Measurements from ENCODE around the gene FKBP2. TPM values are rescaled to one million over a fixed set of nuclear protein-coding genes. Genes with fewer than 3 reads are reported as not detected.

Gene FKBP2
- total RNA-seq, 2 experiments from 2014 or later = 26.9 to 33.0 TPM

DNA sequence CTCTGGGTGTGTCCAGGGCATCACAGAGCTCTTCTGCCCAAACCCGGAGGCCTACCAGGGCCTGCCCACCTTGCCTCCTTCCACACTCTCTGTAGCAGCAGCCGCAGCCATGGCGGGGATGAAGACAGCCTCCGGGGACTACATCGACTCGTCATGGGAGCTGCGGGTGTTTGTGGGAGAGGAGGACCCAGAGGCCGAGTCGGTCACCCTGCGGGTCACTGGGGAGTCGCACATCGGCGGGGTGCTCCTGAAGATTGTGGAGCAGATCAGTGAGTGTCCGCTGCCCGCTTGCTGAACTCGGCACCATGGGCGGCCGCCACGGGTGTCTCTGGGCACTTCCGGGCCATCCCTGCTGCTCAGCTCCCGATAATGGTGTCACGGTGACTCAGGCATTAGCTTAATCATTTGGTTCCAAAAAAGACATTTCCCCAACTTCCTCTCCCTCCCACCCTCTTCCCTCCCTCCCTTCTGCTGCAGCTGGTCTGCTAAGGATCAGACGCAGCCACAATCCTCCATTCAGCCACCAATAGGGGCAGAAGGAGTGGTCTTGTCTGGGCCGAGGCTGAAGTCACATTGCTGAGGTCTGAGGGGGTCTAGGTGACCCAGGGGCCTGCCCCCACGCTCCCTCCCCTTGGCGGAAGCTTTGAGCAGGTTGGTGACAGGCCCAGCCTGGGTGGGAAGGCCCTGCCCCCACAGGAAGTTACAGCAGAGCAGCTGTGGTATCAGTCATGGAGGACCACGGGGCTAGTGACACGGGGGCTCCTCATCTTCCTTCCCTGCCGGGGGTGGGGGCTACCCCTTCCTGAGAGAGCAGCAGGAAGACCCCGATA lies 33.4 kb upstream of the FKBP2 start:
- ChIA-PET CTCF (interaction anchor here (0.8 to 6.9 kb wide), 16 partner anchors 9 to 207 kb away, joined by 3 to 165 read pairs (median 18); partner anchors contain the start of genes BAD, CATSPERZ, DNAJC4 and ESRRA), POLR2A (interaction anchor here (0.6 to 9.2 kb wide), 20 partner anchors 12 to 655 kb away, joined by 3 to 162 read pairs (median 11); partner anchors contain the start of genes BAD, DNAJC4, ESRRA and FKBP2)
- peak overlapping the region; percentile 94 for H3K27ac Mint-ChIP-seq
- DNase-seq (peak; percentile 92), ATAC-seq (peak; percentile 72)
- H3K9me3 Mint-ChIP-seq (ENCODE audit: insufficient read depth) = no peaks in the 10 kb centered on the region
- peaks cover 59% of the 10 kb centered on the region for H3K4me1 Mint-ChIP-seq (ENCODE audit: low read depth)
- peak overlapping the region; percentile 93 for H3K4me3 Mint-ChIP-seq
- H3K36me3 Mint-ChIP-seq (ENCODE audit: low read depth) = peaks cover 80% of the 10 kb centered on the region
- no peaks in the 10 kb centered on the region for H3K27me3 Mint-ChIP-seq (ENCODE audit: low read depth)

GRCh38 chr11:64208086-64208795 lies 32.7 kb upstream of the FKBP2 start:
- ChIA-PET CTCF (interaction anchor here (1.6 to 6.9 kb wide), 8 partner anchors 8 to 123 kb away, joined by 3 to 165 read pairs (median 47); partner anchors contain the start of genes CATSPERZ, ESRRA, FKBP2 and NUDT22), POLR2A (interaction anchor here (0.6 to 9.2 kb wide), 16 partner anchors 11 to 343 kb away, joined by 3 to 162 read pairs (median 14); partner anchors contain the start of genes BAD, DNAJC4, ESRRA and FKBP2)
- H3K36me3 Mint-ChIP-seq (ENCODE audit: low read depth) = peaks cover 77% of the 10 kb centered on the region
- peaks cover 60% of the 10 kb centered on the region for H3K4me1 Mint-ChIP-seq (ENCODE audit: low read depth)
- H3K9me3 Mint-ChIP-seq (ENCODE audit: insufficient read depth) = no peaks in the 10 kb centered on the region
- peak overlapping the region; percentile 94 for H3K27ac Mint-ChIP-seq
- DNase-seq = no peak
- H3K4me3 Mint-ChIP-seq = peak overlapping the region; percentile 93
- peak; percentile 3 for ATAC-seq
- no peaks in the 10 kb centered on the region for H3K27me3 Mint-ChIP-seq (ENCODE audit: low read depth)

GRCh38 chr11:64208796-64209562 lies 31.9 kb upstream of the FKBP2 start:
- Mint-ChIP-seq H3K27me3 (ENCODE audit: low read depth) (no peaks in the 10 kb centered on the region), H3K4me3 (peak overlapping the region; percentile 93), H3K36me3 (ENCODE audit: low read depth) (peaks cover 74% of the 10 kb centered on the region), H3K27ac (peak overlapping the region; percentile 94), H3K4me1 (ENCODE audit: low read depth) (peaks cover 56% of the 10 kb centered on the region), H3K9me3 (ENCODE audit: insufficient read depth) (no peaks in the 10 kb centered on the region)
- CTCF ChIA-PET = interaction anchor here (1.2 to 6.9 kb wide), 5 partner anchors 17 to 94 kb away, joined by 3 to 165 read pairs (median 4); partner anchors contain the start of genes CATSPERZ, ESRRA, NUDT22 and PLCB3
- POLR2A ChIA-PET = interaction anchor here (0.9 to 9.2 kb wide), 9 partner anchors 10 to 95 kb away, joined by 4 to 162 read pairs (median 41); partner anchors contain the start of genes BAD, DNAJC4, ESRRA and FKBP2
- DNase-seq (no peak), ATAC-seq (no peak)

GRCh38 chr11:64209563-64209843 lies 31.4 kb upstream of the FKBP2 start:
- Mint-ChIP-seq H3K27me3 (ENCODE audit: low read depth) (no peaks in the 10 kb centered on the region), H3K27ac (peak overlapping the region; percentile 94), H3K4me3 (no peak overlapping the region), H3K9me3 (ENCODE audit: insufficient read depth) (no peaks in the 10 kb centered on the region), H3K36me3 (ENCODE audit: low read depth) (peaks cover 73% of the 10 kb centered on the region), H3K4me1 (ENCODE audit: low read depth) (peaks cover 50% of the 10 kb centered on the region)
- DNase-seq (no peak), ATAC-seq (no peak)
- ChIA-PET POLR2A (interaction anchor here (0.9 to 9.2 kb wide), 3 partner anchors 10 to 21 kb away, joined by 4 to 162 read pairs (median 54); partner anchors contain the start of gene STIP1), CTCF (interaction anchor here (1.2 to 1.8 kb wide), 2 partner anchors 17 to 42 kb away, joined by 3 to 4 read pairs; partner anchors contain the start of genes NUDT22, PLCB3 and TRPT1)

DNA sequence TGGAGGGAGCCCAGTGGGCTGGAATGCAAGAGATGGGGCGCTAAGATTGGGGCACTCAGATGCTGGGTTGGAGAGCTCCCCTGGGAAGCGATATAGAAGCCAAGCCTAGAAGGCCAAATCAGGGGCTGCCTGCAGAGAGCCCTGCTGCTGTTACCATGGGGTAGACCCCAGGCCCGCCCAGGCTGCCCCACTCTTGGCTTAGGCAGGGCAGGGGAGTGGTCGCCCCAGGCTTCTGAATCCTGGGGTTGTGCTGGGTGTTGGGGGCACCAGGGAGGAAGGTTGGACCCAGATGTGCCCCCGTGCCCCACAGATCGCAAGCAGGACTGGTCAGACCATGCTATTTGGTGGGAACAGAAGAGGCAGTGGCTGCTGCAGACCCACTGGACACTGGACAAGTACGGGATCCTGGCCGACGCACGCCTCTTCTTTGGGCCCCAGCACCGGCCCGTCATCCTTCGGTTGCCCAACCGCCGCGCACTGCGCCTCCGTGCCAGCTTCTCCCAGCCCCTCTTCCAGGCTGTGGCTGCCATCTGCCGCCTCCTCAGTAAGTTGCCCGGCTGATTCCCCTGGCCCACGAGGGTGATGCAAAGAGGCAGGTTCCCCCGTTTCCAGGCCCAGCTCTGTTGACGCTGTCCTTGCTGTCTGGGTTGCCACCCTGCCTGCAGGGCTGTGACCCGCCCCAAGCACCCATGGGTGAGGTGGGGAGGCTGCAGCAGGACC lies 30.4 kb upstream of the FKBP2 start:
- Mint-ChIP-seq H3K27ac (peak overlapping the region; percentile 28), H3K9me3 (ENCODE audit: insufficient read depth) (no peaks in the 10 kb centered on the region), H3K4me1 (ENCODE audit: low read depth) (peaks cover 50% of the 10 kb centered on the region), H3K4me3 (no peak overlapping the region), H3K27me3 (ENCODE audit: low read depth) (no peaks in the 10 kb centered on the region), H3K36me3 (ENCODE audit: low read depth) (peaks cover 76% of the 10 kb centered on the region)
- ChIA-PET CTCF (interaction anchor here (1.2 to 1.8 kb wide), 2 partner anchors 16 to 41 kb away, joined by 3 to 4 read pairs; partner anchors contain the start of genes NUDT22, PLCB3 and TRPT1), POLR2A (interaction anchor here (8.1 to 9.2 kb wide), 2 partner anchors 9 to 22 kb away, joined by 54 to 162 read pairs; partner anchors contain the start of gene STIP1)
- no peak for ATAC-seq
- no peak for DNase-seq

DNA sequence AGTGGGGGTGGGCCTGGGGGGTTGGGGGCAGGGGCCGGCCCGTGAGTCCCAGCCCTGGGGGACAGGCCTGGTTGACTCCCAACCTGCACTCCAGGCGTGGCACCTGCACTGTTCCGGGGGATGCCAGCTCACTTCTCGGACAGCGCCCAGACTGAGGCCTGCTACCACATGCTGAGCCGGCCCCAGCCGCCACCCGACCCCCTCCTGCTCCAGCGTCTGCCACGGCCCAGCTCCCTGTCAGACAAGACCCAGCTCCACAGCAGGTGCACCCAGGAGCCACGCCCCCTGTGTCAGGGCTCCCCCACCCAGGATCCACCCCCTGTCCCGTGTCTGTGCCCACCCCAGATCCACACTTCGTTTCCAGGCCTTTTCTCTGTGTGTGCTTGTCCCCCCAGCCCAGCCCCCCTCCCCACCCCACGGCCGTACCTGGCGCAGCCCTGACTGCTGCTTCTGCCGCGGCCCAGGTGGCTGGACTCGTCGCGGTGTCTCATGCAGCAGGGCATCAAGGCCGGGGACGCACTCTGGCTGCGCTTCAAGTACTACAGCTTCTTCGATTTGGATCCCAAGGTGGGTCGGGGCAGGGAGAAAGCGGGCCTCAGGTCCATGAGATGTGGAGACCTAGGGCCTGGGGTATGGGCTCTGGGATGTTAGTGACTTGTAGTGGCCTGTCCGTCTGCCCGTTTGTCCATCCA lies 29.6 kb upstream of the FKBP2 start:
- H3K27me3 Mint-ChIP-seq (ENCODE audit: low read depth) = no peaks in the 10 kb centered on the region
- DNase-seq (no peak), ATAC-seq (no peak)
- peak overlapping the region; percentile 34 for H3K27ac Mint-ChIP-seq
- H3K36me3 Mint-ChIP-seq (ENCODE audit: low read depth) = peaks cover 69% of the 10 kb centered on the region
- POLR2A ChIA-PET = interaction anchor here (8.1 to 9.2 kb wide), 2 partner anchors 8 to 23 kb away, joined by 54 to 162 read pairs; partner anchors contain the start of gene STIP1
- CTCF ChIA-PET = interaction anchor here (1.2 kb wide), 1 partner anchor 20 kb away, joined by 3 read pairs; no protein-coding TSS in a partner anchor
- no peak overlapping the region for H3K4me3 Mint-ChIP-seq
- H3K9me3 Mint-ChIP-seq (ENCODE audit: insufficient read depth) = no peaks in the 10 kb centered on the region
- peaks cover 41% of the 10 kb centered on the region for H3K4me1 Mint-ChIP-seq (ENCODE audit: low read depth)

DNA sequence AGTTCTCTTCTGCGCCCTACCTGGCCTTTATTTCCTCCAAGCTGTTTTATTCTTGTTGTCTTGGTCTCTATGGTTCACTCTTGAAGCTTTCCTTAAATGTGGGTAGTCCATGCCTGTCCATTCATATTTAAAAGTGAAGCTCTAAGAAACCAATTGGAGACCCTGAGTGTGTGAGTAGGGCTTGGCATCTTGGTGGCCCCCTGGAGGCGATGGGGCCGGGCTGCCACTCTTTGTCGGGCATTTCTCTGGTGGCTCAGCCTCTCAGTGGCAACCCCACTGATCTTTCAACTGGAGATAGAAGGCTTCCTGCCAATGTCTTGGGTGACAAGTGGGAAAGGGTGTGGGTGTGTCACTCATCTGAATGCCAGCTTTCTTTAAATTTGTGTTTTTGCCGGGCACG lies 24.0 kb upstream of the FKBP2 start:
- H3K9me3 Mint-ChIP-seq (ENCODE audit: insufficient read depth) = no peaks in the 10 kb centered on the region
- no peaks in the 10 kb centered on the region for H3K27me3 Mint-ChIP-seq (ENCODE audit: low read depth)
- H3K27ac Mint-ChIP-seq = no peak overlapping the region
- ChIA-PET POLR2A (interaction anchor here (0.6 to 6.2 kb wide), 4 partner anchors 9 to 55 kb away, joined by 3 to 54 read pairs (median 7); partner anchors contain the start of genes FERMT3, NUDT22 and TRPT1), CTCF (interaction anchor here (0.6 to 5.3 kb wide), 6 partner anchors 10 to 513 kb away, joined by 3 to 37 read pairs (median 6); partner anchors contain the start of genes CATSPERZ, FERMT3, NUDT22 and TRPT1)
- H3K4me3 Mint-ChIP-seq = no peak overlapping the region
- no peak for DNase-seq
- peak; percentile 46 for ATAC-seq
- H3K4me1 Mint-ChIP-seq (ENCODE audit: low read depth) = peaks cover 13% of the 10 kb centered on the region
- H3K36me3 Mint-ChIP-seq (ENCODE audit: low read depth) = peaks cover 63% of the 10 kb centered on the region

- peaks cover 5% of the 10 kb centered on the region for H3K4me1 Mint-ChIP-seq (ENCODE audit: low read depth)
- H3K36me3 Mint-ChIP-seq (ENCODE audit: low read depth) = peaks cover 58% of the 10 kb centered on the region
- POLR2A ChIA-PET = interaction anchor here (6.2 kb wide), 1 partner anchor 12 kb away, joined by 54 read pairs; the partner anchor contains the start of gene FERMT3
Measured at GRCh38 chr11:64218628-64219353, 22.1 kb upstream of the FKBP2 start.

DNA sequence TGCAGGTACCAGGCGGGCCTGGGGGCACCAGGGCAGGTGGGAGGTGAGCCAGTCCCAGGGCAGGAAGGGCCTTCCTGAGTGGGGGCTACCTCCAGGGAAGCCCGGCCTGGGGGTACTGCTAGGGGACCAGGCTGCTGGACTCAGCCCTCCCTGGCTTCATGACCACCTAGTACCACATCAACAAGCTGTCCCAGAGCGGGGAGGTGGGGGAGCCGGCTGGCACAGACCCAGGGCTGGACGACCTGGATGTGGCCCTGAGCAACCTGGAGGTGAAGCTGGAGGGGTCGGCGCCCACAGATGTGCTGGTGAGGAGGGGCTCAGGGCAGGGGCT lies 21.6 kb upstream of the FKBP2 start:
- ChIA-PET CTCF (interaction anchor here (1.0 kb wide), 1 partner anchor 15 kb away, joined by 4 read pairs; no protein-coding TSS in a partner anchor), POLR2A (interaction anchor here (6.2 kb wide), 1 partner anchor 12 kb away, joined by 54 read pairs; the partner anchor contains the start of gene FERMT3)
- DNase-seq = no peak
- Mint-ChIP-seq H3K4me1 (ENCODE audit: low read depth) (peaks cover 7% of the 10 kb centered on the region), H3K9me3 (ENCODE audit: insufficient read depth) (no peaks in the 10 kb centered on the region), H3K27me3 (ENCODE audit: low read depth) (no peaks in the 10 kb centered on the region), H3K4me3 (no peak overlapping the region), H3K36me3 (ENCODE audit: low read depth) (peaks cover 56% of the 10 kb centered on the region), H3K27ac (no peak overlapping the region)
- no peak for ATAC-seq

More at GRCh38 chr11:64218628-64219353, 22.1 kb upstream of the FKBP2 start:
- ATAC-seq (no peak), DNase-seq (no peak)
- no peak overlapping the region for H3K27ac Mint-ChIP-seq
- no peaks in the 10 kb centered on the region for H3K9me3 Mint-ChIP-seq (ENCODE audit: insufficient read depth)
- H3K4me3 Mint-ChIP-seq = no peak overlapping the region
- CTCF ChIA-PET = interaction anchor here (1.0 to 5.3 kb wide), 2 partner anchors 13 to 14 kb away, joined by 4 to 37 read pairs; partner anchors contain the start of gene FERMT3
- no peaks in the 10 kb centered on the region for H3K27me3 Mint-ChIP-seq (ENCODE audit: low read depth)

Data from activated CD8-positive, alpha-beta T cell treated with anti-CD3 and anti-CD28 coated beads, Interleukin-2, amount 10 ng/mL, durations not matched to agents 7 days and 5 days (primary cell).